HCT116 (cell line): ENCODE results near the gene ARHGAP28. TPM values are rescaled to one million over a fixed set of nuclear protein-coding genes. Genes with fewer than 3 reads are reported as not detected.

Experiments
- ATAC-seq: fragments of 200-7000 bp; cut with Tn5 transposase; 2 replicates; pipeline ENCODE4 v1.9.1; 2020; ENCODE audit warnings: mild to moderate bottlenecking, moderate library complexity
- BruUV-seq: library from RNA; stranded (reverse); fragments of 400-500 nt; replicated peaks from 2 replicates; lab custom pipeline; 2021; lab: Mats Ljungman, UMichigan
- CTCF ChIA-PET: fragments of 300-600 bp; sonication (Branson Sonifier 250); formaldehyde crosslinking; loops from one replicate; lab custom pipeline; 2021; ENCODE audit warnings: antibody characterized with exemption; lab: Charles Lee
- POLR2A ChIA-PET: fragments of 300-600, 350-600 bp; sonication (Branson Sonifier 250); formaldehyde crosslinking; loops from one replicate; lab custom pipeline; 2021; ENCODE audit warnings: antibody characterized with exemption; lab: Charles Lee
- RAD21 ChIA-PET, 2 experiments: fragments of 300-600 bp; sonication (Branson Sonifier 250); formaldehyde crosslinking; loops; one replicate each; lab custom pipeline; 2023; ENCODE audit warnings: low total read pairs in 2 of 2; ENCODE audit not compliant: uncharacterized antibody in 2 of 2, unreplicated experiment in 2 of 2, low non-redundant PET in 1 of 2; lab: Charles Lee
- DNase-seq: peaks from one replicate; pipeline ENCODE4 v3.0.0-alpha.2; 2010; ENCODE audit warnings: low read depth, low spot score
- H2AFZ ChIP-seq: fragments of 200-600 bp; shearing (Covaris generic), sonication (generic); 2 replicates; pipeline ENCODE4 v1.6.1; 2017; ENCODE audit warnings: low read depth, mixed run types, mixed read lengths, antibody characterized with exemption, low read length; ENCODE audit not compliant: poor library complexity, severe bottlenecking
- H3K27ac ChIP-seq: 2 replicates; pipeline ENCODE4 v1.5.1; 2012; ENCODE audit warnings: low read depth, low read length
- H3K27me3 ChIP-seq: fragments of 200-600 bp; sonication (generic); 2 replicates; pipeline ENCODE4 v1.6.1; 2016; ENCODE audit warnings: mixed run types, low read length, mixed read lengths; ENCODE audit not compliant: insufficient read depth
- H3K36me3 ChIP-seq, 2 experiments: fragments of 200-500 bp in 1 of 2; fragments of 200-600 bp in 1 of 2; sonication (Bioruptor generic) in 1 of 2; sonication (generic) in 1 of 2; 2 replicates each; pipeline versions ENCODE4 v1.5.1 to v1.6.1; 2014 to 2016; ENCODE audit warnings: low read length in 2 of 2, inconsistent platforms in 1 of 2, mixed read lengths in 1 of 2, mixed run types in 1 of 2; ENCODE audit not compliant: insufficient read depth in 2 of 2, control insufficient read depth in 1 of 2
- H3K4me1 ChIP-seq, 2 experiments: fragments of 200-600 bp in 1 of 2; sonication (generic) in 1 of 2; 2 replicates each; pipeline versions ENCODE4 v1.5.1 to v1.6.1; 2012 to 2017; ENCODE audit warnings: low read length in 2 of 2, inconsistent platforms in 1 of 2, mild to moderate bottlenecking in 1 of 2, mixed read lengths in 1 of 2, mixed run types in 1 of 2, moderate library complexity in 1 of 2; ENCODE audit not compliant: insufficient read depth in 2 of 2, control insufficient read depth in 1 of 2
- H3K4me2 ChIP-seq: fragments of 200-600 bp; sonication (generic); 2 replicates; pipeline ENCODE4 v1.6.1; 2017; ENCODE audit warnings: mixed run types, low read length, mixed read lengths
- H3K4me3 ChIP-seq, 2 experiments: fragments of 200-600 bp in 1 of 2; sonication (generic) in 1 of 2; replicated peaks in 1 of 2; 2 replicates each; pipeline ENCODE4 v1.5.1; 2011 to 2016; ENCODE audit warnings: low read length in 2 of 2, control low read depth in 1 of 2, low read depth in 1 of 2, mild to moderate bottlenecking in 1 of 2, mixed read lengths in 1 of 2, mixed run types in 1 of 2
- H3K79me2 ChIP-seq: fragments of 200-600 bp; sonication (generic); 2 replicates; pipeline ENCODE4 v1.6.1; 2017; ENCODE audit warnings: mild to moderate bottlenecking, mixed run types, low read length, moderate library complexity, mixed read lengths; ENCODE audit not compliant: insufficient read depth
- H3K9ac ChIP-seq: fragments of 200-600 bp; sonication (generic); 2 replicates; pipeline ENCODE4 v1.6.1; 2016; ENCODE audit warnings: low read length, mixed read lengths
- H3K9me2 ChIP-seq: fragments of 200-600 bp; sonication (generic), shearing (Covaris generic); 2 replicates; pipeline ENCODE4 v1.6.1; 2017; ENCODE audit warnings: mixed run types, mild to moderate bottlenecking, moderate library complexity; ENCODE audit not compliant: insufficient read depth
- H3K9me3 ChIP-seq, 2 experiments: fragments of 200-500 bp in 1 of 2; fragments of 200-600 bp in 1 of 2; sonication (Bioruptor generic) in 1 of 2; sonication (generic) in 1 of 2; 2 replicates each; pipeline ENCODE4 v1.6.1; 2014 to 2017; ENCODE audit warnings: low read length in 2 of 2, mixed read lengths in 2 of 2, inconsistent platforms in 1 of 2, low read depth in 1 of 2, mild to moderate bottlenecking in 1 of 2, mixed run types in 1 of 2, moderate library complexity in 1 of 2; ENCODE audit not compliant: control insufficient read depth in 1 of 2, insufficient read depth in 1 of 2
- H4K20me1 ChIP-seq: fragments of 200-600 bp; sonication (generic), shearing (Covaris generic); 2 replicates; pipeline ENCODE4 v1.6.1; 2017; ENCODE audit warnings: mixed run types, mild to moderate bottlenecking, moderate library complexity; ENCODE audit not compliant: insufficient read depth
- CBX3 ChIP-seq: IDR thresholded peaks from 2 replicates; pipeline ENCODE4 v1.6.1; 2012; ENCODE audit warnings: low read depth
- CEBPB ChIP-seq: IDR thresholded peaks from 2 replicates; pipeline ENCODE4 v1.6.1; 2012; ENCODE audit warnings: low read depth
- ELF1 ChIP-seq: IDR thresholded peaks from 2 replicates; pipeline ENCODE4 v1.6.1; 2012; ENCODE audit warnings: low read depth, borderline replicate concordance
- EZH2 ChIP-seq: fragments of 200-600 bp; sonication (generic); IDR thresholded peaks from 2 replicates; pipeline ENCODE4 v1.6.1; 2017; ENCODE audit warnings: antibody characterized with exemption, mixed run types
- JUND ChIP-seq: IDR thresholded peaks from 2 replicates; pipeline ENCODE4 v1.6.1; 2012
- SIN3A ChIP-seq: IDR thresholded peaks from 2 replicates; pipeline ENCODE4 v1.6.1; 2012; ENCODE audit warnings: low read depth
- SRF ChIP-seq: IDR thresholded peaks from 2 replicates; pipeline ENCODE4 v1.6.1; 2012; ENCODE audit warnings: low read depth
- YY1 ChIP-seq: IDR thresholded peaks from 2 replicates; pipeline ENCODE4 v1.6.1; 2011; ENCODE audit warnings: low read length, low read depth, moderate library complexity, mild to moderate bottlenecking; ENCODE audit not compliant: insufficient replicate concordance; ENCODE audit errors: extremely low read depth
- ZFX ChIP-seq: fragments of 450-650 bp; IDR thresholded peaks from 2 replicates; pipeline ENCODE4 v1.6.1; 2017
- ZNF274 ChIP-seq: fragments of 200-500 bp; sonication (Bioruptor generic); IDR thresholded peaks from 2 replicates; pipeline ENCODE4 v1.6.1; 2014; ENCODE audit warnings: mild to moderate bottlenecking, low read depth, low read length, inconsistent platforms
- intact Hi-C: fragments of 100-400 bp; cut with micrococcal nuclease; formaldehyde crosslinking; loops from 2 replicates; pipeline ENCODE4 v1.10.0; 2022
- total RNA-seq: library from RNA; stranded (reverse); gene quantifications from one replicate; pipeline ENCODE4 v1.2.1, GENCODE V29; 2021; ENCODE audit not compliant: unreplicated experiment
- TF ChIP-seq, protein P1 (sequence below): IDR thresholded peaks from 2 replicates; pipeline ENCODE4 v1.6.1; 2011; ENCODE audit warnings: mild to moderate bottlenecking, low read length, moderate library complexity; ENCODE audit not compliant: insufficient replicate concordance; ENCODE audit errors: extremely low read depth
- TF ChIP-seq, protein P2 (sequence below): IDR thresholded peaks from 2 replicates; pipeline ENCODE4 v1.6.1; 2012
- TF ChIP-seq, protein P3 (sequence below), 3 experiments: fragments of 200-600 bp in 1 of 3; sonication (generic) in 1 of 3; IDR thresholded peaks in 2 of 3; conservative IDR thresholded peaks in 1 of 3; 2 replicates each; pipeline ENCODE4 v1.5.1; 2012 to 2017; ENCODE audit warnings: low read depth in 2 of 3, low read length in 2 of 3, antibody characterized with exemption in 1 of 3, borderline replicate concordance in 1 of 3, control low read depth in 1 of 3, mild to moderate bottlenecking in 1 of 3, mixed read lengths in 1 of 3, mixed run types in 1 of 3, moderate library complexity in 1 of 3; ENCODE audit not compliant: insufficient read depth in 1 of 3
- TF ChIP-seq, protein P4 (sequence below): IDR thresholded peaks from 2 replicates; pipeline ENCODE4 v1.6.1; 2012; ENCODE audit warnings: low read depth

ARHGAP28 gene
- total RNA-seq, 1 experiment from 2014 or later: not detected

DNA sequence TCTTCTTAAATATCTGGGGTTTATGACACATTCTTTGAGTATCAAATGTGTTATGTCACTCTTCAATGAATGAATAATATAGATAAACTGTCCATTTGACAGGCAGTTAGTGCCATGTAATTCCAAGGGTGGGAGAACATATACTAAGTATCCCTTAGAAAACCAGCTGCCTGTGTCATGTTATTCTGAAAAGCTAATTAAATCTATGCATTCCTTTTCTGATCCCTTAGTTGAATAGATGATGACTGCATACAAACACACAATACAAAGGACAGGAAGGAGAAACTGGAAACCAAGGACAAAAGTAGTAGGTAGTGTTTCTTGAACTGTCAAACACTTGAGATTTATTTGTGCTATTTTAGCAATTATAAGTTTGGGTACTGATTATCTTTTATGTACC, 8.3 kb downstream of the ARHGAP28 start:
- no peak overlapping the region for H3K4me2 ChIP-seq
- RAD21 ChIA-PET: no interaction called here
- no peak overlapping the region for H3K4me3 ChIP-seq
- H3K27me3 ChIP-seq: no peaks in the 10 kb centered on the region
- intact Hi-C loops: no loop called here
- TF ChIP-seq CBX3: no peak
- TF ChIP-seq ELF1: no peak
- no peak for TF ChIP-seq ZNF274
- TF ChIP-seq, protein P1, sequence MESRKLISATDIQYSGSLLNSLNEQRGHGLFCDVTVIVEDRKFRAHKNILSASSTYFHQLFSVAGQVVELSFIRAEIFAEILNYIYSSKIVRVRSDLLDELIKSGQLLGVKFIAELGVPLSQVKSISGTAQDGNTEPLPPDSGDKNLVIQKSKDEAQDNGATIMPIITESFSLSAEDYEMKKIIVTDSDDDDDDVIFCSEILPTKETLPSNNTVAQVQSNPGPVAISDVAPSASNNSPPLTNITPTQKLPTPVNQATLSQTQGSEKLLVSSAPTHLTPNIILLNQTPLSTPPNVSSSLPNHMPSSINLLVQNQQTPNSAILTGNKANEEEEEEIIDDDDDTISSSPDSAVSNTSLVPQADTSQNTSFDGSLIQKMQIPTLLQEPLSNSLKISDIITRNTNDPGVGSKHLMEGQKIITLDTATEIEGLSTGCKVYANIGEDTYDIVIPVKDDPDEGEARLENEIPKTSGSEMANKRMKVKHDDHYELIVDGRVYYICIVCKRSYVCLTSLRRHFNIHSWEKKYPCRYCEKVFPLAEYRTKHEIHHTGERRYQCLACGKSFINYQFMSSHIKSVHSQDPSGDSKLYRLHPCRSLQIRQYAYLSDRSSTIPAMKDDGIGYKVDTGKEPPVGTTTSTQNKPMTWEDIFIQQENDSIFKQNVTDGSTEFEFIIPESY: no peak
- no peak for TF ChIP-seq CEBPB
- TF ChIP-seq, protein P2, sequence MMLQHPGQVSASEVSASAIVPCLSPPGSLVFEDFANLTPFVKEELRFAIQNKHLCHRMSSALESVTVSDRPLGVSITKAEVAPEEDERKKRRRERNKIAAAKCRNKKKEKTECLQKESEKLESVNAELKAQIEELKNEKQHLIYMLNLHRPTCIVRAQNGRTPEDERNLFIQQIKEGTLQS: no peak
- no peak for TF ChIP-seq JUND
- TF ChIP-seq SRF: no peak
- no peak for TF ChIP-seq SIN3A
- TF ChIP-seq ZFX: no peak
- no peak for TF ChIP-seq EZH2
- TF ChIP-seq, protein P3, sequence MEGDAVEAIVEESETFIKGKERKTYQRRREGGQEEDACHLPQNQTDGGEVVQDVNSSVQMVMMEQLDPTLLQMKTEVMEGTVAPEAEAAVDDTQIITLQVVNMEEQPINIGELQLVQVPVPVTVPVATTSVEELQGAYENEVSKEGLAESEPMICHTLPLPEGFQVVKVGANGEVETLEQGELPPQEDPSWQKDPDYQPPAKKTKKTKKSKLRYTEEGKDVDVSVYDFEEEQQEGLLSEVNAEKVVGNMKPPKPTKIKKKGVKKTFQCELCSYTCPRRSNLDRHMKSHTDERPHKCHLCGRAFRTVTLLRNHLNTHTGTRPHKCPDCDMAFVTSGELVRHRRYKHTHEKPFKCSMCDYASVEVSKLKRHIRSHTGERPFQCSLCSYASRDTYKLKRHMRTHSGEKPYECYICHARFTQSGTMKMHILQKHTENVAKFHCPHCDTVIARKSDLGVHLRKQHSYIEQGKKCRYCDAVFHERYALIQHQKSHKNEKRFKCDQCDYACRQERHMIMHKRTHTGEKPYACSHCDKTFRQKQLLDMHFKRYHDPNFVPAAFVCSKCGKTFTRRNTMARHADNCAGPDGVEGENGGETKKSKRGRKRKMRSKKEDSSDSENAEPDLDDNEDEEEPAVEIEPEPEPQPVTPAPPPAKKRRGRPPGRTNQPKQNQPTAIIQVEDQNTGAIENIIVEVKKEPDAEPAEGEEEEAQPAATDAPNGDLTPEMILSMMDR (IDR thresholded peaks at IDR 0.05 in 2 of 3, conservative IDR thresholded peaks at IDR 0.05 in 1 of 3; ENCODE audit: borderline replicate concordance in 1 of 3, insufficient read depth in 1 of 3, low read depth in 2 of 3, low read length in 2 of 3): no peak
- no peak for TF ChIP-seq YY1
- TF ChIP-seq, protein P4, sequence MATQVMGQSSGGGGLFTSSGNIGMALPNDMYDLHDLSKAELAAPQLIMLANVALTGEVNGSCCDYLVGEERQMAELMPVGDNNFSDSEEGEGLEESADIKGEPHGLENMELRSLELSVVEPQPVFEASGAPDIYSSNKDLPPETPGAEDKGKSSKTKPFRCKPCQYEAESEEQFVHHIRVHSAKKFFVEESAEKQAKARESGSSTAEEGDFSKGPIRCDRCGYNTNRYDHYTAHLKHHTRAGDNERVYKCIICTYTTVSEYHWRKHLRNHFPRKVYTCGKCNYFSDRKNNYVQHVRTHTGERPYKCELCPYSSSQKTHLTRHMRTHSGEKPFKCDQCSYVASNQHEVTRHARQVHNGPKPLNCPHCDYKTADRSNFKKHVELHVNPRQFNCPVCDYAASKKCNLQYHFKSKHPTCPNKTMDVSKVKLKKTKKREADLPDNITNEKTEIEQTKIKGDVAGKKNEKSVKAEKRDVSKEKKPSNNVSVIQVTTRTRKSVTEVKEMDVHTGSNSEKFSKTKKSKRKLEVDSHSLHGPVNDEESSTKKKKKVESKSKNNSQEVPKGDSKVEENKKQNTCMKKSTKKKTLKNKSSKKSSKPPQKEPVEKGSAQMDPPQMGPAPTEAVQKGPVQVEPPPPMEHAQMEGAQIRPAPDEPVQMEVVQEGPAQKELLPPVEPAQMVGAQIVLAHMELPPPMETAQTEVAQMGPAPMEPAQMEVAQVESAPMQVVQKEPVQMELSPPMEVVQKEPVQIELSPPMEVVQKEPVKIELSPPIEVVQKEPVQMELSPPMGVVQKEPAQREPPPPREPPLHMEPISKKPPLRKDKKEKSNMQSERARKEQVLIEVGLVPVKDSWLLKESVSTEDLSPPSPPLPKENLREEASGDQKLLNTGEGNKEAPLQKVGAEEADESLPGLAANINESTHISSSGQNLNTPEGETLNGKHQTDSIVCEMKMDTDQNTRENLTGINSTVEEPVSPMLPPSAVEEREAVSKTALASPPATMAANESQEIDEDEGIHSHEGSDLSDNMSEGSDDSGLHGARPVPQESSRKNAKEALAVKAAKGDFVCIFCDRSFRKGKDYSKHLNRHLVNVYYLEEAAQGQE: no peak
- CTCF ChIA-PET: no interaction called here
- no peak overlapping the region for H3K9ac ChIP-seq
- no peak overlapping the region for H3K27ac ChIP-seq
- no peaks in the 10 kb centered on the region for H4K20me1 ChIP-seq
- no peaks in the 10 kb centered on the region for H3K4me1 ChIP-seq
- POLR2A ChIA-PET: no interaction called here
- peaks cover 11 to 38% of the 10 kb centered on the region in 2 experiments; a peak in 2 of 4 replicates for H3K9me3 ChIP-seq
- H2AFZ ChIP-seq: no peak overlapping the region
- ATAC-seq (no peak), DNase-seq (no peak)
- H3K9me2 ChIP-seq: no peaks in the 10 kb centered on the region
- BruUV-seq: no TSS peak
- H3K79me2 ChIP-seq: no peaks in the 10 kb centered on the region
- H3K36me3 ChIP-seq: no peaks in the 10 kb centered on the region
